Measurements from ENCODE around the gene RANBP1. TPM values are rescaled to one million over a fixed set of nuclear protein-coding genes. Genes with fewer than 3 reads are reported as not detected.

The RANBP1 gene
- total RNA-seq, 2 donors from 2014 or later, result 57.0 to 61.6 TPM

GRCh38 chr22:20174785-20175596, 59.1 kb downstream of the RANBP1 start:
- DNase-seq (ENCODE audit: low spot score), result no peak
- intact Hi-C loops (cut with DNase I), result loop anchor here in 1 of 2 donors (5.0 kb wide), 1 partner anchor 87 kb away; no protein-coding TSS in a partner anchor

- intact Hi-C loops (cut with DNase I), result loop anchor here in 1 of 2 donors (5.0 kb wide), 1 partner anchor 87 kb away; no protein-coding TSS in a partner anchor
- DNase-seq (ENCODE audit: low spot score), result no peak
Measured at GRCh38 chr22:20175597-20175900, 59.6 kb downstream of the RANBP1 start.

GRCh38 chr22:20176421-20177085, 60.6 kb downstream of the RANBP1 start:
- intact Hi-C loops (cut with DNase I), result loop anchor here in 1 of 2 donors (1.0 to 5.0 kb wide), 2 partner anchors 21 to 86 kb away; no protein-coding TSS in a partner anchor
- DNase-seq (ENCODE audit: low spot score), result no peak

Small RNAs within 50 kb of the gene (microRNA-seq; reads per million reads assigned to microRNA genes)
- gene MIR6816 (ENCODE audit: borderline microRNAs expressed in 2 of 2), result 0.32 to 0.52 reads per million in 2 donors

Other genes with a start within 250 kb of the RANBP1 start
- gene COMT, start 174.3 kb upstream of the RANBP1 start, total RNA-seq, result 10 to 100 TPM; 81.7 to 95.4 TPM
- 10 to 100 TPM; 13.9 to 19.2 TPM for gene TXNRD2, start 174.3 kb upstream of the RANBP1 start, total RNA-seq
- gene ARVCF, start 99.3 kb upstream of the RANBP1 start, total RNA-seq, result 10 to 100 TPM; 20.1 to 21.3 TPM
- gene TANGO2, start 95.0 kb upstream of the RANBP1 start, total RNA-seq, result 10 to 100 TPM; 28.4 to 31.1 TPM
- gene DGCR8, start 35.9 kb upstream of the RANBP1 start, total RNA-seq, result 10 to 100 TPM; 24.3 to 25.2 TPM
- 10 to 100 TPM; 25.7 to 37.7 TPM for gene TRMT2A, start 1.1 kb downstream of the RANBP1 start, total RNA-seq
- 10 to 100 TPM; 45.6 to 46.3 TPM for gene ZDHHC8, start 15.7 kb downstream of the RANBP1 start, total RNA-seq
- gene CCDC188, start 35.0 kb downstream of the RANBP1 start, total RNA-seq, result 1 to 10 TPM in 1 of 2 donors, under 1 TPM in 1; 1.00 to 2.5 TPM
- gene RTN4R, start 152.2 kb downstream of the RANBP1 start, total RNA-seq, result under 1 TPM; 0.19 to 0.76 TPM
- gene DGCR6L, start 204.0 kb downstream of the RANBP1 start, total RNA-seq, result 10 to 100 TPM; 25.7 to 27.1 TPM